ENCODE results near the gene RASSF8.

RASSF8 gene

GRCh38 chr12:26120561-26121274 lies 162.2 kb downstream of the RASSF8 start:
- no peak for DNase-seq (ENCODE audit: extremely low spot score, insufficient read length, low read depth)
- no peak for FAIRE-seq

DNA sequence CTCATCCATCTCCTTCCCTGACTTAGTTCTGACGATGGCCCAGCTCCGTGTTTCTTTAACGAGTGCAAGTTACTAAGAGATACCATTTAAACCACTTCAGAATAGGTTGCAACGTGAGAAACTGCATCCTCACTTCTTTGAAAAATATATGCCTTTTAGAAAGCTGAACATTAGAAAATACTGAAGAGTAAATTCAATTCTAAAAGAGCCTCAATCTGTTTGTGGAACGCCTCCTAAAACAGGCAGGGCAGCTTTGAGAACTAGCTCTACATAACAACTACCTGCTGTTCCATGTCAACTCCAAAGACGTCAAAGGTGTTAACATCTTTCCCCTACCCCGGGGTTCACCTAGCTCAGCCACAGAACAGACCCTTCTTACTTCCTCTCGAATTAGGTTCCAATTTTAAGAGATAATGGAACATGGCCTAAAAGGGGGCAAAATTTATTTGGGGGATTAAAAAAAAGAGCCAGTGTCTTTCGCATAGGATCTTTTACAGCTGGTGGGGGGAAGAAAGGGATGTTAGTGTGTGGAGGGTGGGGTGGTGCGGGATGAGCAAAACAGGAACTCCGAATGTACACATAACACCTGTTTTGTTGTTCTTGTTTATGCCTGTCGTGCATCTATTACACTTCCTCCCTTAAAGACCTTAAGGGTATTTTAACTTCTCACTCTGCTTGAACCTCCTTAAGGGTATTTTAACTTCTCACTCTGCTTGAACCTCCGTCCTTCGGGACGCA lies 163.0 kb downstream of the RASSF8 start:
- DNase-seq (ENCODE audit: extremely low spot score, insufficient read length, low read depth) (no peak), FAIRE-seq (peak; percentile 61)

- no peak for FAIRE-seq
- DNase-seq (ENCODE audit: extremely low spot score, insufficient read length, low read depth), result no peak
These were observed 163.7 kb downstream of the RASSF8 start for GRCh38 chr12:26122061-26122680.

GRCh38 chr12:26122681-26123481 lies 164.4 kb downstream of the RASSF8 start:
- FAIRE-seq (peak; percentile 46), DNase-seq (ENCODE audit: extremely low spot score, insufficient read length, low read depth) (no peak)

- FAIRE-seq, result no peak
These were observed 165.0 kb downstream of the RASSF8 start for GRCh38 chr12:26123482-26123980.

GRCh38 chr12:26124446-26125399 lies 166.2 kb downstream of the RASSF8 start, which contains the start of gene BHLHE41:
TSS of gene BHLHE41 (minus strand) at chr12:26125037. CDS start at chr12:26124779, 258 bp downstream.
- FAIRE-seq, result peak; percentile 56

More at GRCh38 chr12:26123482-26123980, 165.0 kb downstream of the RASSF8 start:
- DNase-seq (ENCODE audit: extremely low spot score, insufficient read length, low read depth), result no peak

DNA sequence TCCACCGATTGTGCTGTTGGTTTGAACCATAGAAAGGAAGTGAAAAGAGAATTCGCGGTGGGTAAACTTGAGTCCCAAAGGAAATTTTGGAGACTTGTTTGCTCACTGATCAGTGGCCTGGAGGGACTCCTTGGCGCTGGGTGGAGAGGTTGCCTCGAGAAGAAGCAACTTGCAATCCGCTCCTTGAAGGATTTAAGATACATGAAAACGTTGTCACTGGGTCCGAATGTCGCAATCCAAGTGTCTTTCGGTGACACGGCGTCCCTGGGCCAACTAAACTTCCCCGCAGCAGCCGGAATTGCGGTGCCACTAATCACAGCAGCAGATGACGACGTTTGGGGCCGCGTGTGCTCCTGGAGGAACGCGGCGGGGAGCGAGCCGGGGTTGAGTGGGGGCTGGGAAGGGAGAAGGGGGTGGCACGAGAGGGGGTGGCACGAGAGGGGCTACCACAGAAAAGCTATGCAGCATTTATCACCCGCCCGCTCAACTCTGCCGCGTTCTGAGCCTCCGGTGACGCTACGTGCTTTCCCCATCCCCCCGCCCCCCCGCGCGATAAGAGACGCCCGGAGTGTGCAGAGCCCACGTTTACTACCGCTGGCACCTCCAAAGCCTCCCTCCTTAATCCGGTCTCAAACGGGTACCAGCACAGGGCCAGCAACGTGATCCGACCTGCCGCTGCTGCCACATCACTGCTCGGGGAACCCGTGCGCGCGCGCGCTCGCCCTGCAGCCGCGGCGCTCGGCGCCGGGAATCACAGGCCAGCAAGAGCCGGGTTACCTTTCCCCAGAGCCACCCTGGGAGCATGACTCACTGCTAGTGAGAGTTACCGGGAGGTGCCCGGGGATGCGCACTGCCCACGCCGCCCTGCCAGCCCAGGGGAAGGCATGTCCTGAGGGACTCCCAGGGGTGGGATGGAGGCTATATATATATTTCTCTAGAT lies 167.2 kb downstream of the RASSF8 start:
- FAIRE-seq, result peak; percentile 64

More at GRCh38 chr12:26124446-26125399, 166.2 kb downstream of the RASSF8 start, which contains the start of gene BHLHE41:
- no peak for DNase-seq (ENCODE audit: extremely low spot score, insufficient read length, low read depth)

DNA sequence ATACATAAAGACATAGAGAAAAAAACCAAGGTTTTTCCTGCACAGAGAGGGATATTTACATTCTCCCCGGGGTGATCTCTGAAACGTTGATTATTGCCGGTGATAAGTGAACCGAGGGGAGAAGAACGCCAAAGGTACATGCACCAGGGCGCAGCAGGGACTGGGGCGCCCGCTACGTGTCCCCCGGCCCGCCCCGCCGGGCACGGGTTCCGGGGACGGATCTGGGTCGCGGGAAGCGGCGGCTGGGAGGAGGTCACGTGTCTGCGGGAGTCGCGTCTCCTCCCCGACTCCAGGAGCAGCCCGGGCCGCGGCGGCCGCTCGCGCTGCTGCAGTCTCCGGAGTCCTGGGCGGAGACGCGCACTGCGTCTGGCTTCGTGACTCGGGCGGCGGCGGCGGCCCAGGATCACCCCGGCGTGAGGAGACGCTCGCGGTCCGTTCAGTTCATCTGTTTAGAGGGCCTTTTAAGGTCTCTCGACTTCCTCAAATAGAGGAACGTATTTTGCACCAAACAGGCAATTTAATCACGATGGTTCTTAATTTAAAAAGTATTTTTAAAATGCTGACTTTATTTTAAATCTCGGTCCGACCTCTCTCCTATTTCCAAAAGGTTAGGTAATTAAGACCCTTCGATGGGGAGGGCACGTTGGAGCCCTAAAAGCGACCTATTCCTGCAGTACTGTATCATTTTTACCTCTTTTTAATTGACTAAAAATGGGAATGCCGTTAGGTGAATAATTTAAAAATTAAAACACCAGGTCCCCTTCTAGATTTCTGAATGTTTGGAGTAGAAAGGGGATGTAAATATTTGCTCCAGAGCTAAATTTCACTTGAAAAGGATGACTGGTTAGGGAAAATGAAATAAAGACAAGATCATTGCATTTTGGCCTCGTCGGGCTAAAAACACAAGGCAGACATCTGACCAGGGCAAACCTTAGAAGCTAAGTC lies 168.1 kb downstream of the RASSF8 start:
- no peak for DNase-seq (ENCODE audit: extremely low spot score, insufficient read length, low read depth)
- peak; percentile 39 for FAIRE-seq

More for the DNA sequence above, 167.2 kb downstream of the RASSF8 start:
- DNase-seq (ENCODE audit: extremely low spot score, insufficient read length, low read depth), result no peak

GRCh38 chr12:26127404-26127803 lies 168.9 kb downstream of the RASSF8 start:
- FAIRE-seq (no peak), DNase-seq (ENCODE audit: extremely low spot score, insufficient read length, low read depth) (no peak)

DNA sequence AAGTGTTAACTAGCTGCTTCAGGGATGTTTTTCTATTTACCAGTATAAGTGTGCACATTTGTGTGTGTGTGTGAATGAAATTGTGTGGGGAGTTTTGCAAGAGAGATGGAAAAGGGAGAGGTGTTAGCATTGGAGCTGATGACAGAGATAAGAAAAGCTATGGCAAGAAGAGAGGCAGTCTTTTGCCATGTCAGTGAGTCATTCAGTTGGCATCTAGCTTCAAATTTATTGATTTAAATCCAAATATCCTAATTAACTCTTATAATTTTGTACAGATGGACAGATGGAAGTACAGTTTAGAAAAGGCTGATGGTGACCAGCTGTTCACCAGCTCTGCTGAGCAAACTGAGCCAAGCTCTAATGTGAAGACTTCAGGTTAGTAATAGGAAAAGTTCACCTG lies 169.7 kb downstream of the RASSF8 start:
- no peak for DNase-seq (ENCODE audit: extremely low spot score, insufficient read length, low read depth)
- FAIRE-seq, result no peak
